Right lobe of liver (tissue), 6 donors: ENCODE data around the gene P4HA2. TPM values are rescaled to one million over a fixed set of nuclear protein-coding genes. Genes with fewer than 3 reads are reported as not detected.
A peak's percentile ranks its signal among the peaks of the same experiment; 100 is the strongest.

Source experiments
- ATAC-seq, 4 donors: fragments of 200-7000 bp; cut with Tn5 transposase; one replicate each; pipeline ENCODE4 v1.9.1; 2020; ENCODE audit warnings: mild to moderate bottlenecking in 4 of 4, moderate library complexity in 4 of 4
- DNase-seq, 3 donors: peaks; one replicate each; pipeline ENCODE4 v3.0.0-alpha.2; 2020
- H3K27ac ChIP-seq, 3 donors: fragments of 200-600 bp; one replicate each; pipeline ENCODE4 v1.8.0; 2022
- H3K27me3 ChIP-seq, 2 donors: fragments of 200-600 bp; one replicate each; pipeline ENCODE4 v1.8.0; 2022
- H3K36me3 ChIP-seq, 4 donors: fragments of 200-600 bp; sonication (generic) in 1 of 4; one replicate each; pipeline versions ENCODE4 v1.5.1 to v1.8.0; 2017 to 2022; ENCODE audit warnings: control low read depth in 1 of 4
- H3K4me1 ChIP-seq, 4 donors: fragments of 200-600 bp; sonication (generic) in 1 of 4; one replicate each; pipeline versions ENCODE4 v1.5.1 to v1.8.0; 2017 to 2022; ENCODE audit warnings: control low read depth in 1 of 4
- H3K4me3 ChIP-seq, 3 donors: fragments of 200-600 bp; one replicate each; pipeline ENCODE4 v1.8.0; 2022
- H3K9me3 ChIP-seq, 4 donors: fragments of 200-600 bp; sonication (generic) in 1 of 4; one replicate each; pipeline versions ENCODE4 v1.5.1 to v1.8.0; 2017 to 2022; ENCODE audit warnings: control low read depth in 1 of 4
- CTCF ChIP-seq, 4 donors: fragments of 200-600 bp in 3 of 4; fragments of 450-650 bp in 1 of 4; IDR thresholded peaks; one replicate each; pipeline versions ENCODE4 v1.5.1 to v1.8.0; 2016 to 2022; ENCODE audit warnings: antibody characterized with exemption in 4 of 4, mild to moderate bottlenecking in 2 of 4
- POLR2A ChIP-seq: fragments of 450-650 bp; IDR thresholded peaks from one replicate; pipeline ENCODE4 v1.6.1; 2017; ENCODE audit warnings: antibody characterized with exemption, mild to moderate bottlenecking
- WGBS: methylation state at CpG from one replicate; pipeline ENCODE4 v1.1.6; 2018; ENCODE audit warnings: low coverage, low lambda C conversion rate; ENCODE audit not compliant: insufficient coverage; ENCODE audit errors: missing lambda C conversion rate; 5-methylcytosine and 5-hydroxymethylcytosine counted together
- intact Hi-C, 2 donors: fragments of 100-400 bp; cut with DNase I; formaldehyde crosslinking; loops; one replicate each; pipeline versions ENCODE4 v1.11.2 to v1.14.1; 2022
- total RNA-seq, 6 experiments: library from RNA; depleted of rRNA in 2 of 6; stranded (reverse); fragments of >200 nt in 2 of 6; fragmentation: NEBNext Ultra II Directional in 3 of 6; extraction: Animal tissue kit (Norgen Biotek cat#: 25700) in 3 of 6; gene quantifications; one replicate each; pipeline versions ENCODE4 v1.1.0 to v1.2.4, GENCODE V29; 2016 to 2023
- donor health status: DM: no; HTN: yes; CAD: no.
- donor health status: DM: no; HTN: no; CAD: no.
- donor health status: DM: no; HTN: no; CAD: no.
- donor health status: DM: no; HTN: yes; CAD: no.
- donor health status: DM: no; HTN: yes; CAD: no.

Gene P4HA2
- total RNA-seq, 6 experiments from 2014 or later = 11.5 to 23.2 (median 16.5) TPM

GRCh38 chr5:132230871-132231270 lies 3.2 kb upstream of the P4HA2 start:
- WGBS = 88% methylated on average over 9 of the region's 9 CpGs
- Histone ChIP-seq H3K27ac (no peak overlapping the region), H3K4me1 (peaks cover 0 to 7% (median 0%) of the 10 kb centered on the region in 4 donors), H3K27me3 (no peaks in the 10 kb centered on the region), H3K4me3 (no peak overlapping the region), H3K9me3 (no peaks in the 10 kb centered on the region), H3K36me3 (no peaks in the 10 kb centered on the region)
- TF ChIP-seq CTCF (IDR thresholded peaks at IDR 0.05) (no peak), POLR2A (no peak)
- ATAC-seq (no peak), DNase-seq (peak in 1 of 3 donors; percentile 12)
- intact Hi-C loops = no loop called here

GRCh38 chr5:132229236-132229635 lies 1.6 kb upstream of the P4HA2 start:
- no peak for TF ChIP-seq POLR2A
- no peak for TF ChIP-seq CTCF (IDR thresholded peaks at IDR 0.05)
- DNase-seq = no peak
- no peak for ATAC-seq
- Histone ChIP-seq H3K36me3 (no peaks in the 10 kb centered on the region), H3K9me3 (no peaks in the 10 kb centered on the region), H3K4me3 (no peak overlapping the region), H3K4me1 (peaks cover 0 to 10% (median 0%) of the 10 kb centered on the region in 4 donors), H3K27me3 (no peaks in the 10 kb centered on the region), H3K27ac (no peak overlapping the region)
- WGBS = 96% methylated on average over 5 of the region's 5 CpGs
- intact Hi-C loops = no loop called here

DNA sequence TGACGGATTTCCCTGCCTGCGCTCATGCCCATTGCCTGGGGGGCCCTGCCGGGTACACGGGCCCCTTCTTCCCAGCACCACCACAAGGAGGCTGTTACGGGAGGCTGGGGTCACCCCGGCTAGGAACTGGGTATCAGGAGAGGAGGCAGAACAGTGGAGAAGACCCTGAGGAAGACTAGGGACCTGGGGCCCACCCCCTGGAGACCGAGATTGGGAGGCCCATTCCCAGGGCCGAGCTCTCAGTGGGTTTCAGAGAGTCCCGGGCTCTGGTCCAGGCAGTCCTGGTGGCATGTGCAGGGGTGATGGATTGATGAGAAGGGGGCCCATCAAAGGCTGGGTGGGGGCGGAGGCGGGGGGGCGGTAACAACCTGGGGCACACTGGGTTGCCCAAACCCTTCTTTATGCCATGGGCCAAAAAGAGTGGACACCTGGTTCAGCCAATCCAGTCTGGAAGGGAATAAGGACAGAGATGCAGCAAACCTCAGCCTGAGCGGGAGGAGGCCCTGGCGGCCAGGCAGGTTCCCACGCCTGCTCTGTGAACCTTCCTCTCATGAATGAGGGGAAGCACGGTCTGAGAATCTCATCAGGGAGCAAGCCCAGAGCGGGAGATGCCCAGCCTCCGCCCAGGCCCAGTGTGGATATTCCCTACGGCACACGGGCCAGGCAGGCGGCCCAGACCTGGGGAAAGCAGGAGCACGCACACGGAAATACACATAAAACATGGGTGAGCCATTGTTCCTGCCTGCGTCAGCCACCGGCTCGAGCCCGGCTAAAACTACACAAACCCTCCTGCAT lies 785 bp upstream of the P4HA2 start:
- no peaks in the 10 kb centered on the region for H3K9me3 ChIP-seq
- no peak for ATAC-seq
- peaks cover 0 to 10% (median 0%) of the 10 kb centered on the region in 4 donors for H3K4me1 ChIP-seq
- intact Hi-C loops = no loop called here
- TF ChIP-seq CTCF (IDR thresholded peaks at IDR 0.05) (no peak), POLR2A (no peak)
- no peaks in the 10 kb centered on the region for H3K36me3 ChIP-seq
- DNase-seq = peak in 1 of 3 donors; percentile 44
- peak overlapping the region; percentile 52 to 65 (median 61) for H3K4me3 ChIP-seq
- H3K27me3 ChIP-seq = no peaks in the 10 kb centered on the region
- peak overlapping the region; percentile 93 to 98 (median 95) for H3K27ac ChIP-seq
- 52% methylated on average over 5 of the region's 27 CpGs for WGBS

GRCh38 chr5:132227235-132227484 lies 493 bp downstream of the P4HA2 start:
- intact Hi-C loops = no loop called here
- WGBS = 4% methylated on average over 5 of the region's 13 CpGs
- H3K4me1 ChIP-seq = peaks cover 0 to 10% (median 0%) of the 10 kb centered on the region in 4 donors

More at GRCh38 chr5:132227235-132227484, 493 bp downstream of the P4HA2 start:
- Histone ChIP-seq H3K36me3 (no peaks in the 10 kb centered on the region), H3K9me3 (no peaks in the 10 kb centered on the region), H3K4me3 (peak overlapping the region; percentile 52 to 65 (median 61)), H3K27ac (peak overlapping the region; percentile 93 to 98 (median 95)), H3K27me3 (no peaks in the 10 kb centered on the region)
- TF ChIP-seq CTCF (IDR thresholded peaks at IDR 0.05) (peak in 2 of 4 donors; percentile 6 to 14), POLR2A (no peak)
- DNase-seq = no peak
- ATAC-seq = no peak
